H9 (cell line): ENCODE results near the gene PLD1. TPM values are rescaled to one million over a fixed set of nuclear protein-coding genes. Genes with fewer than 3 reads are reported as not detected.

Experiments
- DNase-seq: peaks from one replicate; pipeline ENCODE4 v3.0.0-alpha.2; 2017
- H2AFZ ChIP-seq: one replicate; pipeline ENCODE4 v1.6.1; 2013; ENCODE audit warnings: mild to moderate bottlenecking, low read length, control low read depth, moderate library complexity
- H2AK5ac ChIP-seq: 2 replicates; pipeline ENCODE4 v1.6.1; 2013; ENCODE audit warnings: low read length, control low read depth, mixed read lengths; ENCODE audit not compliant: insufficient read length
- H2BK120ac ChIP-seq: one replicate; pipeline ENCODE4 v1.6.1; 2013; ENCODE audit warnings: low read depth, mild to moderate bottlenecking, low read length, control low read depth, inconsistent platforms; ENCODE audit not compliant: poor library complexity, severe bottlenecking
- H2BK12ac ChIP-seq: 2 replicates; pipeline ENCODE4 v1.6.1; 2013; ENCODE audit warnings: low read length, control low read depth, mixed read lengths, low read depth; ENCODE audit not compliant: insufficient read length
- H2BK15ac ChIP-seq: 2 replicates; pipeline ENCODE4 v1.6.1; 2013; ENCODE audit warnings: low read depth, low read length, control low read depth
- H2BK20ac ChIP-seq: one replicate; pipeline ENCODE4 v1.6.1; 2013; ENCODE audit warnings: low read depth, mild to moderate bottlenecking, low read length, control low read depth, inconsistent platforms; ENCODE audit not compliant: poor library complexity, severe bottlenecking
- H2BK5ac ChIP-seq: 2 replicates; pipeline ENCODE4 v1.6.1; 2013; ENCODE audit warnings: low read length, control low read depth, mixed read lengths; ENCODE audit not compliant: insufficient read length
- H3K14ac ChIP-seq: 2 replicates; pipeline ENCODE4 v1.6.1; 2013; ENCODE audit warnings: low read length, control low read depth; ENCODE audit not compliant: insufficient read depth
- H3K18ac ChIP-seq: 2 replicates; pipeline ENCODE4 v1.6.1; 2013; ENCODE audit warnings: low read depth, mild to moderate bottlenecking, mixed read lengths, low read length, control low read depth; ENCODE audit not compliant: insufficient read length
- H3K23ac ChIP-seq: 2 replicates; pipeline ENCODE4 v1.6.1; 2013; ENCODE audit warnings: low read length, control low read depth, mixed read lengths, low read depth; ENCODE audit not compliant: insufficient read length
- H3K23me2 ChIP-seq: 2 replicates; pipeline ENCODE4 v1.6.1; 2013; ENCODE audit warnings: low read depth, mild to moderate bottlenecking, mixed read lengths, low read length, control low read depth; ENCODE audit not compliant: insufficient read length, poor library complexity, severe bottlenecking
- H3K27ac ChIP-seq: 2 replicates; pipeline ENCODE4 v1.5.1; 2013; ENCODE audit warnings: low read length, control low read depth, mixed read lengths, low read depth; ENCODE audit not compliant: insufficient read length
- H3K27me3 ChIP-seq: 2 replicates; pipeline ENCODE4 v1.6.1; 2013; ENCODE audit warnings: low read length, control low read depth, inconsistent platforms; ENCODE audit not compliant: insufficient read depth
- H3K4ac ChIP-seq: 2 replicates; pipeline ENCODE4 v1.6.1; 2013; ENCODE audit warnings: low read depth, mild to moderate bottlenecking, control low read depth, inconsistent platforms, low read length, moderate library complexity
- H3K4me1 ChIP-seq: 2 replicates; pipeline ENCODE4 v1.6.1; 2013; ENCODE audit warnings: low read length, control low read depth, inconsistent platforms; ENCODE audit not compliant: insufficient read depth
- H3K4me2 ChIP-seq: 2 replicates; pipeline ENCODE4 v1.6.1; 2013; ENCODE audit warnings: low read length, control low read depth, mixed read lengths; ENCODE audit not compliant: insufficient read length, insufficient read depth
- H3K56ac ChIP-seq: 2 replicates; pipeline ENCODE4 v1.6.1; 2013; ENCODE audit warnings: low read depth, mild to moderate bottlenecking, mixed read lengths, low read length, control low read depth; ENCODE audit not compliant: insufficient read length
- H3K79me1 ChIP-seq: 2 replicates; pipeline ENCODE4 v1.6.1; 2013; ENCODE audit warnings: low read depth, mild to moderate bottlenecking, moderate library complexity, low read length, control low read depth, inconsistent platforms; ENCODE audit not compliant: insufficient read depth, poor library complexity, severe bottlenecking
- H3K79me2 ChIP-seq: 2 replicates; pipeline ENCODE4 v1.6.1; 2013; ENCODE audit warnings: low read length, control low read depth, inconsistent platforms; ENCODE audit not compliant: insufficient read depth
- H3K9ac ChIP-seq: 2 replicates; pipeline ENCODE4 v1.6.1; 2013; ENCODE audit warnings: low read length, control low read depth, mixed read lengths; ENCODE audit not compliant: insufficient read length; ENCODE audit errors: extremely low read depth
- H3K9me3 ChIP-seq: one replicate; pipeline ENCODE4 v1.6.1; 2013; ENCODE audit warnings: low read depth, low read length, inconsistent platforms; ENCODE audit not compliant: control insufficient read depth
- H3T11ph ChIP-seq: one replicate; pipeline ENCODE4 v1.6.1; 2013; ENCODE audit warnings: mild to moderate bottlenecking, low read length, control low read depth, inconsistent platforms
- H4K20me1 ChIP-seq: one replicate; pipeline ENCODE4 v1.6.1; 2013; ENCODE audit not compliant: control insufficient read depth, insufficient read length, insufficient read depth
- H4K5ac ChIP-seq: 2 replicates; pipeline ENCODE4 v1.6.1; 2013; ENCODE audit warnings: low read depth, mild to moderate bottlenecking, mixed read lengths, low read length, control low read depth; ENCODE audit not compliant: insufficient read length
- H4K8ac ChIP-seq: replicated peaks from 2 replicates; pipeline ENCODE4 v1.6.1; 2013; ENCODE audit warnings: low read length, control low read depth, mixed read lengths, low read depth; ENCODE audit not compliant: insufficient read length
- H4K91ac ChIP-seq: 2 replicates; pipeline ENCODE4 v1.6.1; 2013; ENCODE audit warnings: low read depth, mild to moderate bottlenecking, moderate library complexity, mixed read lengths, low read length, control low read depth; ENCODE audit not compliant: insufficient read length
- H3K27ac Mint-ChIP-seq, 3 experiments: 2 replicates in 2 of 3; 3 replicates in 1 of 3; pipeline ENCODE4 v1.8.0; 2020 to 2021; ENCODE audit warnings: mixed read lengths in 3 of 3, mild to moderate bottlenecking in 1 of 3, moderate library complexity in 1 of 3
- H3K27me3 Mint-ChIP-seq: 2 replicates; pipeline ENCODE4 v1.8.0; 2021; ENCODE audit warnings: low read depth, mild to moderate bottlenecking, moderate library complexity, mixed read lengths
- H3K36me3 Mint-ChIP-seq, 3 experiments: 2 replicates in 2 of 3; 3 replicates in 1 of 3; pipeline ENCODE4 v1.8.0; 2020 to 2021; ENCODE audit warnings: low read depth in 3 of 3, mixed read lengths in 3 of 3; ENCODE audit not compliant: insufficient read depth in 1 of 3
- H3K4me1 Mint-ChIP-seq, 2 experiments: 2 replicates each; pipeline ENCODE4 v1.8.0; 2020; ENCODE audit warnings: mixed read lengths in 2 of 2
- H3K4me3 Mint-ChIP-seq, 2 experiments: 2 replicates in 1 of 2; 3 replicates in 1 of 2; pipeline ENCODE4 v1.8.0; 2020 to 2021; ENCODE audit warnings: mild to moderate bottlenecking in 2 of 2, mixed read lengths in 2 of 2, moderate library complexity in 1 of 2
- H3K9me3 Mint-ChIP-seq, 2 experiments: 2 replicates in 1 of 2; 3 replicates in 1 of 2; pipeline ENCODE4 v1.8.0; 2020; ENCODE audit warnings: mild to moderate bottlenecking in 2 of 2, mixed read lengths in 2 of 2, moderate library complexity in 1 of 2
- WGBS: extraction: QIAGEN DNeasy Blood & Tissue Kit; methylation state at CpG from one replicate; pipeline ENCODE4 v1.1.7; 2013; ENCODE audit warnings: missing lambda C conversion rate, low lambda C conversion rate, mixed read lengths; ENCODE audit not compliant: insufficient read length; ENCODE audit errors: extremely low coverage; 5-methylcytosine and 5-hydroxymethylcytosine counted together
- total RNA-seq: library from RNA; stranded (reverse); gene quantifications from 2 replicates; pipeline ENCODE4 v1.2.1, GENCODE V29; 2021
- TF ChIP-seq, protein P1 (sequence below): fragments of 200-600 bp; sonication (generic); conservative IDR thresholded peaks from 3 replicates; pipeline ENCODE4 v1.8.0; 2021; ENCODE audit warnings: antibody characterized with exemption, mild to moderate bottlenecking

PLD1 gene
- total RNA-seq, 1 experiment from 2014 or later = 1.8 TPM

GRCh38 chr3:171835613-171836012, 25.3 kb upstream of the PLD1 start:
- H3K9ac ChIP-seq = no peak overlapping the region
- H2BK15ac ChIP-seq = no peak overlapping the region
- WGBS = no CpG with 5 or more reads among the region's 2 CpGs

More at GRCh38 chr3:171835613-171836012, 25.3 kb upstream of the PLD1 start:
- no peak overlapping the region for H2BK20ac ChIP-seq
- H2BK5ac ChIP-seq = no peak overlapping the region
- Mint-ChIP-seq H3K4me3 (no peak overlapping the region), H3K9me3 (no peaks in the 10 kb centered on the region), H3K4me1 (peaks cover 9 to 11% of the 10 kb centered on the region in 2 experiments), H3K27ac (no peak overlapping the region), H3K27me3 (no peaks in the 10 kb centered on the region), H3K36me3 (no peaks in the 10 kb centered on the region)
- H3T11ph ChIP-seq = no peak overlapping the region
- no peak overlapping the region for H2AFZ ChIP-seq
- no peak overlapping the region for H4K8ac ChIP-seq
- H4K91ac ChIP-seq = no peak overlapping the region
- H4K5ac ChIP-seq = no peak overlapping the region
- no peak for DNase-seq
- no peak overlapping the region for H3K23ac ChIP-seq
- H2BK12ac ChIP-seq = no peak overlapping the region
- TF ChIP-seq, protein P1, sequence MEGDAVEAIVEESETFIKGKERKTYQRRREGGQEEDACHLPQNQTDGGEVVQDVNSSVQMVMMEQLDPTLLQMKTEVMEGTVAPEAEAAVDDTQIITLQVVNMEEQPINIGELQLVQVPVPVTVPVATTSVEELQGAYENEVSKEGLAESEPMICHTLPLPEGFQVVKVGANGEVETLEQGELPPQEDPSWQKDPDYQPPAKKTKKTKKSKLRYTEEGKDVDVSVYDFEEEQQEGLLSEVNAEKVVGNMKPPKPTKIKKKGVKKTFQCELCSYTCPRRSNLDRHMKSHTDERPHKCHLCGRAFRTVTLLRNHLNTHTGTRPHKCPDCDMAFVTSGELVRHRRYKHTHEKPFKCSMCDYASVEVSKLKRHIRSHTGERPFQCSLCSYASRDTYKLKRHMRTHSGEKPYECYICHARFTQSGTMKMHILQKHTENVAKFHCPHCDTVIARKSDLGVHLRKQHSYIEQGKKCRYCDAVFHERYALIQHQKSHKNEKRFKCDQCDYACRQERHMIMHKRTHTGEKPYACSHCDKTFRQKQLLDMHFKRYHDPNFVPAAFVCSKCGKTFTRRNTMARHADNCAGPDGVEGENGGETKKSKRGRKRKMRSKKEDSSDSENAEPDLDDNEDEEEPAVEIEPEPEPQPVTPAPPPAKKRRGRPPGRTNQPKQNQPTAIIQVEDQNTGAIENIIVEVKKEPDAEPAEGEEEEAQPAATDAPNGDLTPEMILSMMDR = no peak
- no peak overlapping the region for H3K14ac ChIP-seq
- H3K4me1 ChIP-seq = 0 out of 2 replicates have a peak, but pooled peaks cover 2% of the 10 kb centered on the region
- no peak overlapping the region for H3K18ac ChIP-seq
- no peak overlapping the region for H3K56ac ChIP-seq
- H3K27me3 ChIP-seq = no peaks in the 10 kb centered on the region
- no peaks in the 10 kb centered on the region for H3K79me1 ChIP-seq
- no peaks in the 10 kb centered on the region for H3K9me3 ChIP-seq
- no peaks in the 10 kb centered on the region for H3K23me2 ChIP-seq
- H4K20me1 ChIP-seq = no peaks in the 10 kb centered on the region
- no peak overlapping the region for H3K27ac ChIP-seq
- H3K4me2 ChIP-seq = no peak overlapping the region
- H2BK120ac ChIP-seq = no peak overlapping the region
- no peak overlapping the region for H3K4ac ChIP-seq
- H2AK5ac ChIP-seq = no peak overlapping the region
- H3K79me2 ChIP-seq = no peaks in the 10 kb centered on the region
